GM20000 (cell line): ENCODE results near the gene LILRA1.
"Not testable (repeated sequence)": the region's sequence is repeated elsewhere in the genome, so short reads cannot be mapped to it uniquely, and the experiment has no call there.

ENCODE experiments used
- DNase-seq: peaks from one replicate; pipeline ENCODE4 v3.0.0; 2012; ENCODE audit warnings: low spot score
- TF ChIP-seq, protein P1 (sequence below): IDR thresholded peaks from 2 replicates; pipeline ENCODE4 v1.5.1; 2012; ENCODE audit warnings: mild to moderate bottlenecking, control low read depth; ENCODE audit errors: extremely low read depth, missing control alignments

LILRA1 gene

DNA sequence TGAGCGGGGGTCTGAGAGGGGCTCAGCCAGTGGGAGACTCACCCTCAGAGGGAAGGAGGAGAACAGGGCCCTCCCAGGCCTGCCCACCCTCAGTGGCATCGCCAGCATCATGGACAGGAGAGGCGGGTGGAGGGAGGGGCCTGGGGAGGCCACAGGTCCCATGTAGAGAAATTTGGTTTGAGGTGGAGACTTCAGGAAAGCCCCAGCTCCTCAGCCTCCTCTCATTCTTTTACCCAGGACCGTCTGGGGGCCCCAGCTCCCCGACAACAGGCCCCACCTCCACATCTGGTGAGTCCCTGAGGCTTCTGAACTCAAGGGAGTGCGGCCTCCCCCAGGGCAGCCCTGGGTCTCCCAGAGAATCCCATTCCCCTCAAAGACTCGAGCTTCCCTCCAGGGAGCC, 40.0 kb downstream of the LILRA1 start:
- TF ChIP-seq, protein P1, sequence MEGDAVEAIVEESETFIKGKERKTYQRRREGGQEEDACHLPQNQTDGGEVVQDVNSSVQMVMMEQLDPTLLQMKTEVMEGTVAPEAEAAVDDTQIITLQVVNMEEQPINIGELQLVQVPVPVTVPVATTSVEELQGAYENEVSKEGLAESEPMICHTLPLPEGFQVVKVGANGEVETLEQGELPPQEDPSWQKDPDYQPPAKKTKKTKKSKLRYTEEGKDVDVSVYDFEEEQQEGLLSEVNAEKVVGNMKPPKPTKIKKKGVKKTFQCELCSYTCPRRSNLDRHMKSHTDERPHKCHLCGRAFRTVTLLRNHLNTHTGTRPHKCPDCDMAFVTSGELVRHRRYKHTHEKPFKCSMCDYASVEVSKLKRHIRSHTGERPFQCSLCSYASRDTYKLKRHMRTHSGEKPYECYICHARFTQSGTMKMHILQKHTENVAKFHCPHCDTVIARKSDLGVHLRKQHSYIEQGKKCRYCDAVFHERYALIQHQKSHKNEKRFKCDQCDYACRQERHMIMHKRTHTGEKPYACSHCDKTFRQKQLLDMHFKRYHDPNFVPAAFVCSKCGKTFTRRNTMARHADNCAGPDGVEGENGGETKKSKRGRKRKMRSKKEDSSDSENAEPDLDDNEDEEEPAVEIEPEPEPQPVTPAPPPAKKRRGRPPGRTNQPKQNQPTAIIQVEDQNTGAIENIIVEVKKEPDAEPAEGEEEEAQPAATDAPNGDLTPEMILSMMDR = no peak
- DNase-seq = peak; percentile 37

DNA sequence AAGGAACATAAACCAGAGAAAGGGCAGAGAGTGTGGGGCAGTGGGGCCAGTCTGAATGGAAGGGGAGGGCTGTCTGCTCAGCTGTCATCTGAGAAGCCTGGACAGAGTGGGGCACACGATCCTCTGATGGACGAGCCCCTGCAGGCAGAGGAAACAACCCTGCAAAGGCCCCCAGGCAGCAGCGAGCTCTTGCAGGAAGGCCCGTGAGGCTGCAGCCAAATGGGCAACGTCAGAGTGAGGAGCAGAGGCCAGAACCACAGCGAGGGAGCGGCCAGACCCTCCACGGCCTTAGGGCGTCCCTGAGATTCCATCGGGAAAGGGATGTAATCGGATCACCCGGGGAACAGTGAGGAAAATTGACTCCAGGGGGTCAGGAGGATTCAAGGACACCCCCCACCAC, 42.6 kb downstream of the LILRA1 start:
- DNase-seq = not testable (repeated sequence)

DNA sequence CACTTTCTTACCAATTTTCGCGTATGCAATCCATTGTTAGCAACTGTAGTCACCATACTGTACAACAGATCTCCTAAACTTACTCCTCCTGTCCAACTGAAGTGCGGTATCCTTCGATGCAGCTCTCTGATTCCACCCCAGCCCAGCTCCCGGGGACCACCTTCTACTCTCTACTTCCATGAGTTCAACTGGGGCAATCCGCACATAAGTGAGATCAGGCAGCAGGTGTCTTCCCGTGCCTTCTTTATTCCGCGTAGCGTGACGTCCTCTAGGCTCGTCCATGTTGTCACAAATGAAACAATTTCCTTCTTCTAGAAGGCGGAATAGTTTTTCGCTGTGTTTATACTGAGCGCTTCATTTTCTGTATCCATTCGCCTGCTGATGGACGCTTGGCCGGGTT, 45.3 kb downstream of the LILRA1 start:
- TF ChIP-seq, protein P1 = no peak
- DNase-seq = no peak

DNA sequence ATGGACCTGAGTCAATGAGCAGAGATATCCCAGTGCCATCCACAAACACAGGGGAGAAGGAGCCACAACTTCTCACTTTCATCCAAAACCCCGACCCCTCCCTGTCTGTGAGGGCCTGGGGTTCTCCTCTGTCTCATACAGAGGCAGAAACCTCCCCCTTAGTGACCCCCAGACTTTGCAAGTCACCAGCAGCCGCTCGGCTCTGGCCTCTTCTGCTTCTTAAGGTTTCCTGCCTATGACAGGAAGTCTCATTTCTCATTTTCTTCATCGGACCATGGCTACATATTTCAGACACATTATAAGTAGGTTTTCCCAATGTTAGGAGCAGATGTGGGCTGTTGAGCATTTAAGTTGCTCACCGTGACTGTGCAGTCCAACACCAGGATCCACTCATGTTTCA, 49.5 kb downstream of the LILRA1 start:
- not testable (repeated sequence) for DNase-seq

DNA sequence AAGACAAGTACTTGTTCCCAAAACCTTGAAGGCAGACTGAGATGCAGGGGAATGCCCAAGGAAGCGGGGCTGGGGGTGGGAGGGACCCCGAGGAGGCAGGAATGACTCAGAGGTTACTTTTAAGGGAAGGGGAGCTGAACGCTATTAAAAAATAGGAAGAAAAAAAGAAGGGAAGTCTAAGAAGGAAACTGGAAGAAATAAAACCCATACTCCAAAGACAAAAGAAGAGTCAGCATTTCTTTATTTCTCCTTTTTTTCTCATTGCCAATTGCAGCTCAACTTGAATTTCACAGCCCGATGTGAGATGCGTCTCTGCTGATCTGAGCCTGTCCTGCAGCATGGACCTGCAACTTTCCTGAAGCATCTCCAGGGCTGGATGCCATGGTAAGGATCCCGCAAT, 50.2 kb downstream of the LILRA1 start:
- not testable (repeated sequence) for DNase-seq

DNA sequence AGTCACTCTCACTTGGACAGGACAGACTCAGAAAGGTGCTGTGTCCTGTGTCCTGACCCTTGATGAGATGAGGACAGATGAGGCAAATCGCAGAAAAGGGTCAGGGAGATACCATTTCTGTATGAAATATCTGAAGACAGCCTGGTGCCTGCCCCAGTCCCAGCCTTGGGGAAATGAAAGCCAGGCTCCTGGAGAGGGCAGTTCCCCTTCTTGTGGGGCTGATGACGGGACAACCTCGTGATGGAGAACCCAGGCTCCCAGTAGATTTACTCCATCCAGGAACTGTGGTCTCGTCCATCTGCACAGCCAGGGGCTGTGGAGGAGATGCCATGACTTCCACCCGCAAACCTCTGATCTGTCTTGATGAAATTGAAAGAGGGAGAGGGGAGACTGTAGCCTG, 50.6 kb downstream of the LILRA1 start:
- TF ChIP-seq, protein P1 = no peak
- no peak for DNase-seq

DNA sequence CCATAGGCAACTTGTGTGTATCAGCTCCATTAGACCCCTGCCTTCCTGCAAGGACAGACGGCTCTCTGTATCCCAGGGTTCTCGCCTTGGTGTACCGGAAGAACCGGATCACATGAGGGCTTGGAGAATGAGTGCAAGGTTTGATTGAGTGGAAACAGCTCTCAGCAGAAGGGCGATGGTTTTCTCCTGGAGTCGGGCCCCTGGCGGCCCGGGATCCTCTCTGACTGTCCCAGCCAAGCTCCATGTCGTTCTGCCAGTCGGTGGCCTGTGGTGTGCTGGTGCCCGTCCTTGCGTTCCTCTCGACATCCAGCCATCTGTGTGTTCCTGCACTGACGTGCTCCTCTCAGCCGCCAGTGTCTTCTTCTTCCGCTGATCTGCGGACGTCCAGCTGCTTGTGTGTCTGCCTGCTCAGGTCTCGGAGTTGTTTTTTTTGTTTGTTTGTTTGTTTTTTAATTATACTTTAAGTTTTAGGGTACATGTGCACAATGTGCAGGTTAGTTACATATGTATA, 53.0 kb downstream of the LILRA1 start:
- DNase-seq = no peak
- TF ChIP-seq, protein P1 = no peak

DNA sequence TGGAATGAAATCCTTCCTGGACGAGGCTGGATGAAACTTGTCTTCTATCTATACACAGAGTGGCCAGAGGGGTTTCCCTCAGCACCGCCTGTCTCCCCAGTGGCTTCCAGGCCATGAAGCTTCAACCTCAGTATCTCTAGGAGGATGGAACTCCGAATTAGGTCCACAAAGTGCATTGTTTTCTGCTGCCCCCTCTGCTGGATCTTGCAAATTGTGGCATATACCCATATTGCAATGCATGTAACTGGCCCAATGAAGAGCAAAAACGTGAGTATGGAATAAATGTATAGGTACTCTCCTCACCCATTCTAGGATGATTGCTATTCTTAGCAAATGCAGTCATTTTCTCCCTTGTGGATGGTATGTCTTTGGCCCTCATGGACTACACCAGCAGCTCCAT, 54.7 kb downstream of the LILRA1 start:
- DNase-seq = no peak
- TF ChIP-seq, protein P1 = peak; percentile 15

DNA sequence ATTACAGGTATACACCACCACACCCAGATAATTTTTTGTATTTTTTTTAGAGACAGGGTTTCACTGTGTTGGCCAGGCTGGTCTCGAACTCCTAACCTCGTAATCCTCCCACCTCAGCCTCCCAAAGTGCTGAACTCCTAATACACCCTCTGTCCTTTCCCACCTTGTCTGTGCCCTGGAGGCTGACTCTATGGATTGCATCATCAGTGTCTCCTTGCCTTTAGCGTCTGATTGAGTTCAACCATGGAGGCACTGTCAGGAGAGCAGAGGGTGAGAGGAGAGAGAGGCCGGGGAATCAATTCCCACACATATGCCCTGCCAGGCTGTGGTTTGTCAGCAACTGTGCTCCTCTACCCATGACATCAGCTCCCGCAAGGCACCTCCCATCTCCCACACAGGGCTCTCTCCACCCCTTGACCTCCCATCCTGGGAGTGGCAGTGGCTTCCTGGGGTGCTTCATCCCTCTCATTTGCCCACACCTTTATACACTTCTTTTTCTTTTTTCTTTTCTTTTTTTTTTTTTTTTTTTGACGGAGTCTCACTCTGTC, 56.8 kb downstream of the LILRA1 start:
- no peak for DNase-seq
- TF ChIP-seq, protein P1 = no peak
